Breast epithelium (tissue), 3 donors: ENCODE results near the gene TFB2M.

Experiments
- CTCF ChIP-seq, 3 donors: fragments of 450-650 bp; IDR thresholded peaks; one replicate each; pipeline ENCODE4 v1.5.1; 2016 to 2017; ENCODE audit warnings: antibody characterized with exemption in 3 of 3, mild to moderate bottlenecking in 3 of 3, moderate library complexity in 3 of 3
- POLR2A ChIP-seq: fragments of 450-650 bp; IDR thresholded peaks from one replicate; pipeline ENCODE4 v1.6.1; 2016; ENCODE audit warnings: antibody characterized with exemption, mild to moderate bottlenecking, moderate library complexity
- POLR2AphosphoS5 ChIP-seq, 3 donors: sonication (generic); formaldehyde crosslinking; IDR thresholded peaks; one replicate each; pipeline ENCODE4 v1.6.1; 2017; ENCODE audit warnings: antibody characterized with exemption in 3 of 3

GRCh38 chr1:246591504-246591903 lies 25.4 kb upstream of the TFB2M start:
- TF ChIP-seq CTCF (IDR thresholded peaks at IDR 0.05) (no peak), POLR2AphosphoS5 (IDR thresholded peaks at IDR 0.05) (no peak), POLR2A (no peak)
